Measurements from ENCODE around the gene LNP1.
"Not testable (repeated sequence)": the region's sequence is repeated elsewhere in the genome, so short reads cannot be mapped to it uniquely, and the experiment has no call there.

- TF ChIP-seq CTCF (conservative IDR thresholded peaks at IDR 0.05; ENCODE audit: low read length); EZH2phosphoT487 (IDR thresholded peaks at IDR 0.05; ENCODE audit: borderline replicate concordance, low read depth, low read length): not testable (repeated sequence)
Measured at GRCh38 chr3:100478521-100478920, 77.2 kb downstream of the LNP1 start.

All from OCI-LY7 (cell line).